ENCODE results near the gene SNTG2.

The SNTG2 gene

GRCh38 chr2:1246991-1247390, 296.3 kb downstream of the SNTG2 start:
- DNase-seq (ENCODE audit: low read depth), result no peak
- no peak overlapping the region for H3K4me3 ChIP-seq (ENCODE audit: low read depth, low read length)

DNA sequence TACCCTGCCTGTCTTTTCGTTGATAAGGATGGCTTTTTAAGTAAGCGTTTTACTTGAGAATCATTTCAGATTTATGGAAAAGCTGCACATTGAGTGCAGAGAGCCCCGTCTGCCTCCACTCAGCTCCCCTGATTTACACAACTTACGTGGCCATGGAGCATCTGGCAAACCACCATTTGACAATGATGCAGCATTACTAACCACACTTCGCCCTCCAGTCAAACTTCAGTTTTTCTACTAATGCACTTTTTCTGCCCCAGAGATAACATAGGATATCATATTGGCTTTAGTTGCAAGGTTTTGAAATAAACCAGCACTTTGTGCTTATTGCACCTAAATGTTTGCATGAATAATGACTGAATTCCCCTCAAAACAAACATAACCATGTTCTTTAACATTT, 297.5 kb downstream of the SNTG2 start:
- no peak for DNase-seq (ENCODE audit: low read depth)
- no peak overlapping the region for H3K4me3 ChIP-seq (ENCODE audit: low read depth, low read length)

GRCh38 chr2:1249897-1250687, 299.4 kb downstream of the SNTG2 start:
- no peak overlapping the region for H3K4me3 ChIP-seq (ENCODE audit: low read depth, low read length)
- DNase-seq (ENCODE audit: low read depth), result no peak

DNA sequence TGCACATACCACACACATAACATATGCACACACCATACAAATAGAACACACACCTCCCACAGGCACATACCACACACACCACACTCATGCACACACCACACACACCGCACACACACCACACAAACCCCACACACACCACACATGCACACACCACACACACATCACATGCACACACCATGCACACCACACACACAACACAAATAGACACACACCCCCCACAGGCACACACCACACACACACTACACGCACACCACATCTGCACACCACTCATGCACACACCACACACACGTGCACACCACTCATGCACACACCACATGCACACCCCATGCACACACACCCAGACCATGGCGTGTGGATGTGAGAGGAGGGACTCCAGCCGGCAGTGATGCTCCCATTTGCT, 300.9 kb downstream of the SNTG2 start:
- no peak for DNase-seq (ENCODE audit: low read depth)
- no peak overlapping the region for H3K4me3 ChIP-seq (ENCODE audit: low read depth, low read length)

GRCh38 chr2:1253629-1254028, 303.0 kb downstream of the SNTG2 start:
- no peak for DNase-seq (ENCODE audit: low read depth)
- H3K4me3 ChIP-seq (ENCODE audit: low read depth, low read length), result no peak overlapping the region

DNA sequence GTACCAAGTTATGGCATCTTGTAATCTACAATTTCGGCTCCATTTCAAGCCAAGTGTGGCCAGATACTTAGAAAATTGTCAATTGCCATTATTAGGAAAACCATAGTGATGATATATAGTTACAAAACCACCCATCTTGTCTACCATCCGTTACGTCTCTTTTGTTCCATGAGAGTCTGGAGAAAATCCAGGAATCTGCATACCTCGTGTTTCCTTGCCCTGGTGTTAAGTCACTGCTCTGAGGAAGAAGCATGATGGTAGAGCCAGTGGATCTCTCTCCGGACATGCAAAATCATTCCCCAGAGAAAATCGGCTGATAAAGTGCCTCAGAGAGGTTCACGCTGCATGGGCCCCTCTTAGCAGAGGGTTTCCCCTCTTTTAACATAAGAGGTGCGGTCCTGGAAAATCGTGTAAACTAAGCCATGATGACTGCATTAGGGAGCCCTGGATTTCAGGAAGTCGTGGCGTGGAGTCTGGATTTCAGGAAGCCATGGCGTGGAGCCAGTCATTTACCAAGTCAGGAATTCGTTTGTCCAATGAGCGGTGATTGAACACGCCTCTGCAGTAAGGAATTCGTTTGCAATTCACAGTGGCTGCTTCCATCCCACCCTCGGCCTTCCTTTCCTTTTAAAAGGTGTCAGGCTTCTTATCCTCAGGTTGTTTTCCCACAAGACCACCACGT, 304.2 kb downstream of the SNTG2 start:
- DNase-seq (ENCODE audit: low read depth), result no peak
- no peak overlapping the region for H3K4me3 ChIP-seq (ENCODE audit: low read depth, low read length)

GRCh38 chr2:1256632-1257324, 306.1 kb downstream of the SNTG2 start:
- DNase-seq (ENCODE audit: low read depth), result no peak
- H3K4me3 ChIP-seq (ENCODE audit: low read depth, low read length), result no peak overlapping the region

DNA sequence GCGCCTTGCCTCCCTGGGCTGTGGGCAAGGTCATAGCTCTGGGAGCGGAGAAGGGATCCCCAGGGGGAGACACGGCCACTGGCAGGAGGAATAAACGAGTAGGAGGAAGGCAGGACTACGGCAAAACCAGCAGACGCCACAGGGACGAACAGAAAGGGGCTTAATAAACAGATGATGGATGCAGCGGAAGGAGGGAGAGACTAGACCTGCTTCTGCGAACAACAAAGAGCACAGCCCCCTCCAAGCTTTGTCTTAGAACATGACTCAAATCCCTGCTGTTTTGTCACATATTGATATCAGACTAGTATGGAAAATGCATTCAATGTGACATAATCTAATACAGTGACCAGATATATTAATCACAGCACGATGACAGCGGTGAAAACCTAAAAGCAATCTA, 306.7 kb downstream of the SNTG2 start:
- H3K4me3 ChIP-seq (ENCODE audit: low read depth, low read length), result no peak overlapping the region
- DNase-seq (ENCODE audit: low read depth), result no peak

DNA sequence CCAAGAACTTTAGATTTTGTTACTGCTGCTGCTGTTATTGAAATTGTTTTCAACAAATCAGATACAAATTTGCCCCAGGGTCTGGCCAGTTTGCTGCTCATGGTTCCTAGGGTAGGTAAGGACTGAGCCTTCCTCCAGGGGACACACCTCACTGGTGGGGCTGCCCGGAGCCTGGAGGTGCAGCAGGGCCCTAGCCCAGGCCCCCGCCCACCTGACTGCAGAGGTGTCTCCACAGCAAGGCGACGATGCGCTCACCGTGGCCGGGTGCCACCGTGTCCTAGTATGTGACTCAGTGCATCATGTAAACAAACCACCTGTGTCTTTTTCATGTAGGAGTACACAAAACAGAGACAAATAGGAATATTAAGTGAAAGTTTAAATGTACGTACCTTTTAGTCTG, 309.1 kb downstream of the SNTG2 start:
- no peak overlapping the region for H3K4me3 ChIP-seq (ENCODE audit: low read depth, low read length)
- DNase-seq (ENCODE audit: low read depth), result no peak

DNA sequence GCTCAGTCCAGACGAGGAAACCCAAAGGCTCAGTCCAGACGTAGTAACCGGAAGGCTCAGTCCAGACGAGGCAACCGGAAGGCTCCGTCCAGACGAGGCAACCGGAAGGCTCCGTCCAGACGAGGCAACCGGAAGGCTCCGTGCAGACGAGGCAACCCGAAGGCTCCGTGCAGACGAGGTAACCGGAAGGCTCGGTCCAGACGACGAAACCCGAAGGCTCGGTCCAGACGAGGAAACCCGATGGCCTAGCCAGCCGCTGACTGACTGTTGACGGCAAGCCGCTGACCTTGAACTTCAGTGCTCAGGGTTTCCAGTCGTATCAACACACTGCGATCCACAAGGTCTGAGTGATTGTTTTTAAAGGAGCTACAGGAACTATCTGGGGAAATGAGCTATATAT, 312.0 kb downstream of the SNTG2 start:
- no peak overlapping the region for H3K4me3 ChIP-seq (ENCODE audit: low read depth, low read length)

DNA sequence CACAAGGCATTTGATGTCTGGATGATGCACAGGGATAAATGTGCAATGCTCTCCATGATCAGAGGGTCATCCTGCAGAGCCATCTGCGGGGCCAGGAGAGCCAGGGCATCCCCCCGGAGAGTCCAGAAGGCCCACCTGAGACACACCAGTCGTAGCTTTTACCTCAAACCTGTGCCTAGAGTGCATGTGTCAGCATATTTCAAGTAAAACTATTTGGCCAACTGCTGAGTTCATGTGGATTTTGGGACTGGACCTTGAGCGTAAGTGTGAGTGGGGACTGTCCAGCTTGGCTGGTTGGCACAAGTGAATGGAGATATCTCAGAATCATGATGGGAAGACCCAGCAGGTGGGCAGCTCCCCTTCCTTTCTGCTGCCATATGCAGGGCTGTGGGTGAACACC, 314.8 kb downstream of the SNTG2 start:
- no peak for DNase-seq (ENCODE audit: low read depth)

More for the DNA sequence above, 312.0 kb downstream of the SNTG2 start:
- no peak for DNase-seq (ENCODE audit: low read depth)

DNA sequence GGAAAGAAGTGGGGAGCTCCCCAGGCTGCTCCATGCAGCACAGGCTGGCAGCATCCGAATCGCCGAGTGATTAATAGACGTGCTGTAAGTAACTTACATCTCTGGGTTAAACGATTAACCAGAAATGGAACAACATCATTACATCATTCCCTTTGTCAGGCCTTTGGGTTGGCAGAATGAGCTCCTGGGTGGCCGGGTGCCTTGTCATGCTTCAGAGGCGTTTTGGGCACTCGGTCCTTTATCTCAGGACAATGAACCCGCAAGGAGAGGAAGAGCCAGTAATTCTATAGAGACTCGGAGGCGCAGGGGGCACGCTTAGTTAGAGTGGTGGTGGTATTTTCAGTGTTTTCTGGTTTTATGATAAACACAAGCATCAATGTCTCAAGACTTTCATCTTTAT, 315.7 kb downstream of the SNTG2 start:
- no peak for DNase-seq (ENCODE audit: low read depth)

More for the DNA sequence above, 314.8 kb downstream of the SNTG2 start:
- no peak overlapping the region for H3K4me3 ChIP-seq (ENCODE audit: low read depth, low read length)

DNA sequence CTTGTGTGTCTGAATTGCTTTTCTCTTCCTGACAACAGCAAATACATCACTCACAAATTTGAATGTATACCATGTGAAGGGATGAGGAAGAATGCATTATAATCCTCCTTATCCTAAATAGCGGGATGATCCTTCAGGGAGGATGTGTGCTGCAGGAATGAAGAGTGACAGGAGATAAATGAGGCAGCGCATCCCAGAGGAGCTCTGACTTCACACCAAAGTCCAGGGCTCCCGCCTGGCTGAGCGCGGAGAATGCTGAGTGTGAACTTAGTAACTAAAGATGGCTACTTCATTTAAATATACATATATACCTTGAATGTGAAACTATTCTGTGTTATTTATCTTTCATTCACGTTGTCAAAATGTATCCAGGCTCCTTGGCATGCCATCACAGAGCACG, 317.4 kb downstream of the SNTG2 start:
- no peak overlapping the region for H3K4me3 ChIP-seq (ENCODE audit: low read depth, low read length)
- no peak for DNase-seq (ENCODE audit: low read depth)

More for the DNA sequence above, 315.7 kb downstream of the SNTG2 start:
- H3K4me3 ChIP-seq (ENCODE audit: low read depth, low read length), result no peak overlapping the region

GRCh38 chr2:1269812-1270211, 319.2 kb downstream of the SNTG2 start:
- DNase-seq (ENCODE audit: low read depth), result no peak
- no peak overlapping the region for H3K4me3 ChIP-seq (ENCODE audit: low read depth, low read length)

DNA sequence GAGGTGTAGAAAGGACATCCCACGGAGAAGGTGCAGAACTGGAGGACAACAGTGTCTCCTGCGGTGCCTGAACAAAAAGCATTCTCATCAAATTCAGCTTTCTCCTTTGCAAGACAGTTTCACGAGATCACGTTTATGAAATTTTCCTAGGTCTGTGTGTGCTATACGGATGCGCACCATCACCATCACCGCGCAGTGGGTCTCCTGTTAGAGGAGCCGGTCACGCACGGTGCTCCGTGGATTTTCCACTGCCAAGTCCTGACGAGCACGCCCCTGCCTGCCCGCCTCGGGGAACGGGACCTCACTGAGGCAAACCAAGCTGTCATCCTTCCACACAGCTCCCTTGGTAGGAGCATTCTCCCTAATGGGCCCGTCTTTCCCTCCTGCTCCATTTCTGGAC, 322.2 kb downstream of the SNTG2 start:
- no peak for DNase-seq (ENCODE audit: low read depth)

DNA sequence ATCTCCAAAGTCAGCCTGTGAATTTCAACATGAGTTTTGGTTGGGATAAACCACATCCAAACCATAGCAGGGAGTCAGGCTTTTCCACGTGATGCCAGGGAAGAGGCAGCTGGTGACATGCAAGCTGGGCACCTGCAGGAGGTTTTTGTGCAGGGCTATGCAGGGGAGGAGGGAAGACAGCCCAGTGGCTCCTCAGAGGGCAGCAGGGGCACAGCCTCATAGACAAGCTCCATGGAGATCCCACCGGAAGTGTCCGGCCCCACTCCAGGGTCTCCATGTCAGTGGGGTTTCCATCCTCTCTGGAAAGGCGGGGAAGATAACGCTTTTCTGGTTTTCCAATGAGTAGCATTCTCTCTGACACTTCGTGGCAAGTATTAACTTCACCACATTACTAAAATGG, 327.0 kb downstream of the SNTG2 start:
- H3K4me3 ChIP-seq (ENCODE audit: low read depth, low read length), result no peak overlapping the region
- DNase-seq (ENCODE audit: low read depth), result no peak

More for the DNA sequence above, 322.2 kb downstream of the SNTG2 start:
- H3K4me3 ChIP-seq (ENCODE audit: low read depth, low read length), result no peak overlapping the region

DNA sequence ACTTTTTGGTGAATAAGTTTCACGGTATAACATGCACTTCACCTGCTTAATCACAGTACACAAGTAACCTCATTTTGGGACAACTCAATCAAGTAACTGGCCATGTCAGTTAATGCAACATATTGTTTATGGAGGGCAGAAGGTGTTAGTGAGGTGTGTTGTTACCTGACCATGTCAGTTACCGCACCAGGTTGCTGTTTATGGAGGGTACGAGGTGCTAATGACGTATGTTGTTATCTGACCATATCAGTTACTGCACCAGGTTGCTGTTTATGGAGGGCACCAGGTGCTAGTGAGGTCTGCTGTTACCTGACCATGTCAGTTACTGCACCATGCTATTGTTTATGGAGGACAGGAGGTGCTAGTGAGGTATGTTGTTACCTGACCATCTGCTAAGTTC, 327.5 kb downstream of the SNTG2 start:
- H3K4me3 ChIP-seq (ENCODE audit: low read depth, low read length), result no peak overlapping the region
- DNase-seq (ENCODE audit: low read depth), result no peak

DNA sequence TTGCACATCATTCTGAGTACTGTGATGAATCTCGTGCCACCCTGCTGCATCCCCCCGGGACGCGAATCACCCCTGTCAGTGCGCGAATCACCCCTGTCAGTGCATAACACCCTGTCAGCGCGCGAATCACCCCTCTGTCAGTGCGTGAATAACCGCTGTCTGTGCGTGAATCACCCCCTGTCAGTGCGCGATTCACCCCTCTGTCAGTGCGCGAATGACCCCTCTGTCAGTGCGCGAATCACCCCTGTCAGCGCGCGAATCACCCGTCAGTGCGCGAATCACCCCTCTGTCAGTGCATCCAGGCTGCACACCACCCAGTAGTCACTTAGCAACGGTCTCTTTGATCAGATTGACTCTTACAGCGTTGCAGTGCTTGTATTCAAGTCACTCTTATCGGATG, 328.2 kb downstream of the SNTG2 start:
- H3K4me3 ChIP-seq (ENCODE audit: low read depth, low read length), result no peak overlapping the region
- no peak for DNase-seq (ENCODE audit: low read depth)

DNA sequence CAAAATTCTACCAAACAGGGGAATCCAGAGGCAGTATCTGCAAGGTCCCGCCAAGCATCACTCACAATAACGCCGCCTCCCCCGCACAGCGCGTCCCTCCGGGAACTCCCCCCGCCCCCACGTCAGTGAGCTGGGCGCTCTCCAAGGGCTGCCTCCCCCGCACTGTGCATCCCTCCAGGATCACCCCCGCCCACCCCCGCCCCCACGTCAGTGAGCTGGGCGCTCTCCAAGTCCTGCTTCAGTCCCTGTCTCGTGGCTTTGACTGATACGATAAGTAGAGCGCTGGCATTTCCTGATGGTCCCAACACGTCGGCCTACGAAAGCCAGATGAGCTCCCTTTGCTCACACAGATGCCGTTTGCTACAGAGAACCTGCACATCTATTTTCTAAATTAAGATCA, 331.9 kb downstream of the SNTG2 start:
- DNase-seq (ENCODE audit: low read depth), result no peak
- no peak overlapping the region for H3K4me3 ChIP-seq (ENCODE audit: low read depth, low read length)

- DNase-seq (ENCODE audit: low read depth), result no peak
Measured at GRCh38 chr2:1283020-1283801, 332.6 kb downstream of the SNTG2 start.

More at GRCh38 chr2:1283020-1283801, 332.6 kb downstream of the SNTG2 start:
- H3K4me3 ChIP-seq (ENCODE audit: low read depth, low read length), result no peak overlapping the region

All from skeletal muscle cell (primary cell).